GM12892 (cell line): ENCODE results near the gene PTK6.

ENCODE experiments used
- DNase-seq: peaks from one replicate; pipeline ENCODE4 v3.0.0; 2011; ENCODE audit not compliant: insufficient read length
- FAIRE-seq: peaks from 2 replicates; lab custom pipeline; 2011; peaks lifted over from hg19 to GRCh38; lab: Jason Lieb, UNC
- POLR2A ChIP-seq: IDR thresholded peaks from 2 replicates; pipeline ENCODE4 v1.6.1; 2011; ENCODE audit warnings: low read depth, low read length, control low read depth
- POLR2AphosphoS5 ChIP-seq: IDR thresholded peaks from 2 replicates; pipeline ENCODE4 v1.6.1; 2011; ENCODE audit warnings: low read depth, low read length, control low read depth
- TAF1 ChIP-seq: IDR thresholded peaks from 2 replicates; pipeline ENCODE4 v1.6.1; 2011; ENCODE audit warnings: low read depth, mild to moderate bottlenecking, control low read depth, low read length, borderline replicate concordance

PTK6 gene

GRCh38 chr20:63497946-63498935 lies 38.9 kb downstream of the PTK6 start:
- no peak for TF ChIP-seq TAF1
- no peak for TF ChIP-seq POLR2AphosphoS5
- no peak for FAIRE-seq
- no peak for DNase-seq

DNA sequence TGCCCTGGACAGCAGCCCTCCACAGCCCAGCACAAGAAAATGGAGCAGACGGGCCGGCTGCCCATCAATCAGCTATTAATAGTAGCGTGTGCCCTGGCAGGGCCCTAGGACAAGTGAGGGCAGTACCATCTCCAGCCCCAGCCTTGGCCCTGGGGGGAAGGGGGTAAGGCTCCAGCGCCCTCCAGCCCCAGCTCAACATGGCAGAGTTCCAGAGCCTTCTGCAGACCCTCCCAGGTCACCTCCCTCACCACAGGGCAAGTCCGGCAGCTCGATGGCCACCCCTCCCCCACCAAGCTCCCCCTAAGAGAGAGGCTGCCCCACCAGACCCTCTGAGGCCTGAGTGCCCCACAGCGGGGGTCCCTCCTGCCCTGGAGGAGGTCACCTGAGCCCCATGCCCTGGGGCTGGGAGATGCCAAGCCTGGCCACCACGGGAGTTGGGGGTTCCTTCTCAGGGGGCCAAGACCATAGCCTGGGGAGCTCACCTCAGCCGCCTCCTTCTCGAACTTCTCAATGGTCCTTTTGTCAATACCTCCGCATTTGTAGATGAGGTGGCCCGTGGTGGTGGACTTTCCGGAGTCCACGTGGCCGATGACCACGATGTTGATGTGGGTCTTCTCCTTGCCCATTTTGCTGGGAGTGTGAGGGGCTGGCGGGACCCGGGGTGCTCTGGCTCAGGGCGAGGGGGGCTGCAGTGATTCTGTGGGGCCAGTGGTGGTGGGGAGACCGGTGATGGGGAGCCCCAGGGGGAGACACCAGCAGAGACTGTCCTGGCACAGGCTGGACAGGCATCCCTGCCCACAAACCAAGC lies 39.8 kb downstream of the PTK6 start:
- FAIRE-seq (no peak), DNase-seq (no peak)
- no peak for TF ChIP-seq TAF1
- no peak for TF ChIP-seq POLR2A
- no peak for TF ChIP-seq POLR2AphosphoS5

GRCh38 chr20:63496596-63497120 lies 40.5 kb downstream of the PTK6 start:
- FAIRE-seq (no peak), DNase-seq (no peak)
- TF ChIP-seq TAF1 = no peak
- no peak for TF ChIP-seq POLR2AphosphoS5
- TF ChIP-seq POLR2A = no peak

GRCh38 chr20:63495741-63496595 lies 41.2 kb downstream of the PTK6 start:
- FAIRE-seq (peak; percentile 65), DNase-seq (peak; percentile 89)
- TF ChIP-seq POLR2AphosphoS5 (no peak), TAF1 (no peak), POLR2A (no peak)

DNA sequence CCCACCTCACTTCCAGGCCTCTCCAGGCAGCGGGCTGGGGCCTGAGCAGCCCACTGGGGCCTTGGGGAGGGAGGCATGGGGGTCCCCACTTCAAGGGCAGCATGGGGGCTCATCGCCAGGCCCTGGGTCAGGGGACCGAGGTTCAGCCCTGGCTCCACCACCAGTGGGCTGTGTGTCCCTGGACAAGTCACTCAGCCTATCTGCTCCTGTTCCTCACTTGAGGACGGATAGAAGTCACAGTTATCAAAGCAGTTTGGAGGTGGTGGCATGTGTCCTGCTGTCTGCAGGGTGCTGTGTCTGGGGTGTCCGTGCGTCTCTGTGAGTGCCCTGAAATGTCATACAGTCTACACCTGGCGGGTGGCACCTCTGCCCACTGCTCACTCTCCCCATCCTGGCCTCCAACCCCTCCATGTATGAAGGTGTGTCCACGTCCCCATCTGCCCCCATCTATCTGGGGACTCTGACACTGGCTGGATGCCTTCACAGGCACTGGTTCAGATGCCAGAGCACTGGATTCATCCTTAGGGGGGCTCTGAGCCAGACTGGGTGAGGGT lies 41.9 kb downstream of the PTK6 start:
- TF ChIP-seq POLR2A = no peak
- no peak for TF ChIP-seq POLR2AphosphoS5
- no peak for TF ChIP-seq TAF1
- DNase-seq (no peak), FAIRE-seq (no peak)

DNA sequence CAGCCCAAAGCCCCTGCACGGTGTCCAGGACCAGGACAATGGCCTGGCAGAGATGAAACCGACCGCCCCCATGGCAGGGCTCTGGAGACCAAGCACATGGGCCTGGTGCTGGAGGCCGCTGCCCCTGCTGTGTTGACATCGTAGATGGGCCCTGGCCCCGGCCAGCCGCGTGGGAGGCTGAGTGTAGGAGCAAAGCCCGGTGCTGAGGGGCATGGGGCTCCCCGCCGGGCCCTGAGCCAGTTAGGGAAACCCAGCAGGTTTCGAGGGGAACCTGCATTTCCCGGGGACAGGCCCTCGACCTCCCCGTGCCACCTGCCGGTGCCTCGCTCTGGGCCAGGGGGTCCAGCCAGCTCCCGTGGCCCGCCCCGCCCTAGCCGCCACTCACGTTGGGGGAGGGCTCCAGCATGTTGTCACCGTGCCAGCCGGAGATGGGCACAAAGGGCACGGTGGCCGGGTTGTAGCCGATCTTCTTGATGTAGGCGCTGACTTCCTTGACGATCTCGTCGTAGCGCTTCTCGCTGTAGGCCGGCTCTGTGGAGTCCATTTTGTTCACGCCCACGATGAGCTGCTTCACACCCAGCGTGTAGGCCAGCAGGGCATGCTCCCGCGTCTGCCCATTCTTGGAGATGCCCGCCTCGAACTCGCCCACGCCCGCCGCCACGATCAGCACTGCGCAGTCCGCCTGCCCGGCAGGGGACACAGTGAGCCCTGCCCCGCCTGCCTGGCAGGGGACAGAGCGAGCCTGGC lies 42.6 kb downstream of the PTK6 start:
- DNase-seq (no peak), FAIRE-seq (no peak)
- no peak for TF ChIP-seq POLR2A
- TF ChIP-seq POLR2AphosphoS5 = no peak
- TF ChIP-seq TAF1 = no peak

- no peak for FAIRE-seq
- DNase-seq = no peak
- TF ChIP-seq POLR2A (no peak), POLR2AphosphoS5 (no peak), TAF1 (no peak)
These were observed 43.1 kb downstream of the PTK6 start for GRCh38 chr20:63494084-63494419.

GRCh38 chr20:63493563-63494020 lies 43.6 kb downstream of the PTK6 start:
- TF ChIP-seq POLR2AphosphoS5 (no peak), POLR2A (no peak), TAF1 (no peak)
- DNase-seq = no peak
- no peak for FAIRE-seq

DNA sequence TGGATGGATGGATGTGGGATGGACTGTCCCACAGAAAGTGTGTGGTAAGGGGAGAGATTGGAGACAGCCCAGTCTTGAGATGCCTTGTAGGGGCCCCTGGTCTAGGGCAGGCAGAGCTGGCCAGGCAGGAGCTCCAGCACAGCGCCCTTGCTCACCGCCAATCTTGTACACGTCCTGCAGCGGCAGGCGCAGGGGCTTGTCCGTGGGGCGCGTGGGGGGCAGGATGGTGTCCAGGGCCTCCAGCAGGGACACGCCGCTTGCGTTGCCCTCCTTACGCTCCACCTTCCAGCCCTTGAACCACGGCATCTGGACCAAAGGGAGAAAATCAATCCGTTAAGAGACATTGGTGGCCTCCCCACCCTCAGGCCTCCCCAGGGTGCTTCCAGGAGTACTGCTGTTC lies 44.2 kb downstream of the PTK6 start:
- TF ChIP-seq POLR2AphosphoS5 = no peak
- TF ChIP-seq POLR2A = no peak
- no peak for TF ChIP-seq TAF1
- DNase-seq (no peak), FAIRE-seq (no peak)

DNA sequence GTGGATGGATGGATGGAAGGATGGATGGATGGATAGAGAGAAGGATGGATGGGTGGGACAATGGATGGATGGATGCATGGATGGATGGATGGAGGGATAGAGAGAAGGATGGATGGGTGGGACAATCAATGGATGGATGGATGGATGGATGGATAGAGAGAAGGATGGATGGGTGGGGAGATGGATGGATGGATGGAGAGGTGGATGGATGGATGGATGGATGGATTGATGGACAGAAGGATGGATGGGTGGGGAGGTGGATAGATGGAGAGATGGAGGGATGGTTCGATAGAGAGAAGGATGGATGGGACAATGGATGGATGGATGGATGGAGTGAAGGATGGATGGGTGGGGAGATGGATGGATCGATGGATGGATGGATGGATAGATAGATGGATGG lies 44.7 kb downstream of the PTK6 start:
- DNase-seq = no peak
- FAIRE-seq = no peak
- TF ChIP-seq POLR2AphosphoS5 = no peak
- no peak for TF ChIP-seq TAF1
